K562 (cell line): ENCODE data around the gene LDLRAD3. TPM values are rescaled to one million over a fixed set of nuclear protein-coding genes. Genes with fewer than 3 reads are reported as not detected.

ENCODE experiments used
- ATAC-seq: fragments of 200-7000 bp; cut with Tn5 transposase; 3 replicates; pipeline ENCODE4 v1.9.1; 2020; ENCODE audit warnings: moderate library complexity
- BruUV-seq: library from RNA; stranded (reverse); fragments of 400-500 nt; replicated peaks from 2 replicates; lab custom pipeline; 2021; lab: Mats Ljungman, UMichigan
- CTCF ChIA-PET: fragments of 300-600 bp; formaldehyde crosslinking; extraction: SDS; loops from one replicate; lab custom pipeline; 2021; ENCODE audit warnings: low intra/inter-chr PET ratio; lab: Yijun Ruan, JAX
- POLR2A ChIA-PET: fragments of 300-600, 350-650 bp; sonication (Branson Sonifier 250); formaldehyde crosslinking; extraction: SDS; loops from one replicate; lab custom pipeline; 2021; ENCODE audit warnings: antibody characterized with exemption, inconsistent platforms; lab: Yijun Ruan, JAX
- DNase-seq, 4 experiments: peaks; one replicate each; pipeline versions ENCODE4 v3.0.0 to v3.0.0-alpha.2; 2011 to 2018; ENCODE audit warnings: low spot score in 3 of 4, mixed read lengths in 3 of 4; ENCODE audit errors: extremely low read depth in 1 of 4
- FAIRE-seq: peaks from 2 replicates; lab custom pipeline; 2011; peaks lifted over from hg19 to GRCh38; lab: Jason Lieb, UNC
- H2AFZ ChIP-seq: 2 replicates; pipeline ENCODE4 v1.6.0; 2011; ENCODE audit warnings: low read depth, low read length, control low read depth, inconsistent platforms
- H3K27ac ChIP-seq: fragments of 200-600 bp; 3 replicates; pipeline ENCODE4 v1.8.0; 2011; ENCODE audit warnings: low read depth, mild to moderate bottlenecking, control low read depth, inconsistent platforms, low read length, moderate library complexity, mixed read lengths; ENCODE audit errors: extremely low read depth
- H3K27me3 ChIP-seq, 2 experiments: fragments of 300-600 bp in 1 of 2; 2 replicates in 1 of 2; 3 replicates in 1 of 2; pipeline versions ENCODE4 v1.6.0 to v1.8.0; 2011; ENCODE audit warnings: inconsistent platforms in 2 of 2, low read length in 2 of 2, mild to moderate bottlenecking in 1 of 2, mixed read lengths in 1 of 2, moderate library complexity in 1 of 2; ENCODE audit not compliant: control insufficient read depth in 2 of 2, insufficient read depth in 2 of 2
- H3K36me3 ChIP-seq: fragments of 300-600 bp; 3 replicates; pipeline ENCODE4 v1.8.0; 2011; ENCODE audit warnings: mild to moderate bottlenecking, low read length, inconsistent platforms; ENCODE audit not compliant: control insufficient read depth, insufficient read depth
- H3K4me1 ChIP-seq, 2 experiments: fragments of 200-600 bp in 1 of 2; replicated peaks in 1 of 2; 2 replicates in 1 of 2; 3 replicates in 1 of 2; pipeline versions ENCODE4 v1.5.1 to v1.8.0; 2011; ENCODE audit warnings: inconsistent platforms in 2 of 2, low read length in 2 of 2, mild to moderate bottlenecking in 1 of 2, mixed read lengths in 1 of 2, moderate library complexity in 1 of 2; ENCODE audit not compliant: control insufficient read depth in 2 of 2, insufficient read depth in 2 of 2
- H3K4me2 ChIP-seq: 2 replicates; pipeline ENCODE4 v1.6.1; 2011; ENCODE audit warnings: low read length, control low read depth, inconsistent platforms, mixed read lengths; ENCODE audit not compliant: insufficient read depth
- H3K4me3 ChIP-seq: fragments of 200-600 bp; sonication (generic), shearing (Covaris generic); 2 replicates; pipeline ENCODE4 v1.5.1; 2016; ENCODE audit warnings: control low read depth, inconsistent platforms
- H3K79me2 ChIP-seq: fragments of 200-600 bp; 3 replicates; pipeline ENCODE4 v1.8.0; 2011; ENCODE audit warnings: low read length, inconsistent platforms; ENCODE audit not compliant: control insufficient read depth, insufficient read depth
- H3K9ac ChIP-seq, 2 experiments: 2 replicates each; pipeline versions ENCODE4 v1.6.0 to v1.6.1; 2011; ENCODE audit warnings: low read depth in 2 of 2, low read length in 2 of 2, control low read depth in 1 of 2, inconsistent platforms in 1 of 2, mild to moderate bottlenecking in 1 of 2, mixed read lengths in 1 of 2; ENCODE audit not compliant: insufficient read depth in 1 of 2
- H3K9me1 ChIP-seq: one replicate; pipeline ENCODE4 v1.6.0; 2011; ENCODE audit warnings: inconsistent platforms, mild to moderate bottlenecking, low read length, moderate library complexity; ENCODE audit not compliant: control insufficient read depth, insufficient read depth
- H3K9me3 ChIP-seq: replicated peaks from 2 replicates; pipeline ENCODE4 v1.5.1; 2011; ENCODE audit warnings: low read depth, low read length, inconsistent platforms; ENCODE audit not compliant: control insufficient read depth, insufficient read depth
- H4K20me1 ChIP-seq: replicated peaks from 2 replicates; pipeline ENCODE4 v1.6.1; 2011; ENCODE audit warnings: low read length, inconsistent platforms, mixed read lengths; ENCODE audit not compliant: control insufficient read depth, insufficient read depth
- BCOR ChIP-seq: fragments of 450-650 bp; IDR thresholded peaks from 2 replicates; pipeline ENCODE4 v1.6.1; 2016
- KLF10 ChIP-seq: fragments of 250-450 bp; sonication (Bioruptor Pico); IDR thresholded peaks from 2 replicates; pipeline ENCODE4 v1.6.1; 2021; ENCODE audit warnings: matching md5 sums
- TAL1 ChIP-seq: fragments of 450-650 bp; IDR thresholded peaks from 2 replicates; pipeline ENCODE4 v1.6.1; 2016; ENCODE audit warnings: mild to moderate bottlenecking
- WGBS: fragments of 100-300 bp; shearing (Covaris generic); methylation state at CpG from one replicate; pipeline ENCODE4 v1.1.6; 2016; ENCODE audit warnings: low coverage, mixed read lengths; ENCODE audit not compliant: insufficient coverage; ENCODE audit errors: missing lambda C conversion rate; 5-methylcytosine and 5-hydroxymethylcytosine counted together
- in situ Hi-C: fragments of 300-500 bp; cut with MboI; formaldehyde crosslinking; loops from 4 replicates; pipeline ENCODE4 v1.15.0; 2018; ENCODE audit warnings: inconsistent platforms, mixed read lengths
- intact Hi-C: fragments of 100-400 bp; cut with micrococcal nuclease; formaldehyde crosslinking; loops from 2 replicates; pipeline ENCODE4 v1.14.2; 2022
- polyA plus RNA-seq, 8 experiments: library from polyadenylated mRNA; depleted of rRNA in 4 of 8; stranded (reverse) in 5 of 8; unstranded in 3 of 8; fragments of >200 nt; fragmentation: Nextera tagmentation in 2 of 8; fragmentation: Illumina TruSeq in 1 of 8; extraction: Ambion mirVana in 2 of 8; extraction: Trizol in 1 of 8; gene quantifications; 2 replicates each; pipeline versions ENCODE4 v1.2.1 to v1.2.3, GENCODE V29; 2011 to 2014; ENCODE audit warnings: inconsistent platforms in 1 of 8, missing spikeins in 1 of 8
- total RNA-seq, 7 experiments: library from RNA; depleted of rRNA in 6 of 7; stranded (reverse); fragments of >200 nt in 6 of 7; fragmentation: Illumina TruSeq in 2 of 7; extraction: Trizol in 2 of 7; gene quantifications; 2 replicates each; pipeline versions ENCODE4 v1.2.1 to v1.2.3, GENCODE V29; 2011 to 2021; ENCODE audit warnings: low replicate concordance in 1 of 7
- TF ChIP-seq, protein P1 (sequence below), 2 experiments: fragments of 450-650 bp in 1 of 2; sonication (generic) in 1 of 2; formaldehyde crosslinking in 1 of 2; IDR thresholded peaks; 2 replicates each; pipeline versions ENCODE4 v1.7.1 to v1.9.0; 2016 to 2022; ENCODE audit warnings: inconsistent platforms in 1 of 2, mild to moderate bottlenecking in 1 of 2, missing genetic modification reagents in 1 of 2

The LDLRAD3 gene
- total and polyA plus RNA-seq, 9 of the 15 experiments (the other 6 are each of a cell fraction or from before 2014, with no cell fraction given), result 0.73 to 7.2 (median 3.5) TPM

- H3K4me1 ChIP-seq, result peaks cover 5 to 16% of the 10 kb centered on the region in 2 experiments; a peak in 4 of 5 replicates
- BruUV-seq, result no TSS peak
- FAIRE-seq (no peak), ATAC-seq (no peak), DNase-seq (no peak)
- H3K9me3 ChIP-seq, result no peaks in the 10 kb centered on the region
- H4K20me1 ChIP-seq, result peaks cover 9% of the 10 kb centered on the region; the same call in 1 of the 2 replicates
- peak overlapping the region; percentile 83 for H2AFZ ChIP-seq
- peak overlapping the region; percentile 33 to 91 for H3K9ac ChIP-seq
- H3K4me3 ChIP-seq, result peak overlapping the region; percentile 49
- WGBS, result 34% methylated on average over 27 of the region's 32 CpGs
- no peaks in the 10 kb centered on the region for H3K9me1 ChIP-seq
- H3K79me2 ChIP-seq, result 0 out of 3 replicates have a peak, but pooled peaks cover 3% of the 10 kb centered on the region
- peaks cover 14 to 22% of the 10 kb centered on the region in 2 experiments; a peak in 4 of 5 replicates for H3K27me3 ChIP-seq
- intact Hi-C loops, result loop anchor here (10.0 kb wide), 1 partner anchor 190 kb away; no protein-coding TSS in a partner anchor
- no peak overlapping the region for H3K27ac ChIP-seq
- H3K4me2 ChIP-seq, result peak overlapping the region; percentile 85
- in situ Hi-C loops, result no loop called here
- TF ChIP-seq TAL1 (no peak), KLF10 (CRISPR knock-in tag) (no peak), BCOR (peak; percentile 85)
- TF ChIP-seq, protein P1, sequence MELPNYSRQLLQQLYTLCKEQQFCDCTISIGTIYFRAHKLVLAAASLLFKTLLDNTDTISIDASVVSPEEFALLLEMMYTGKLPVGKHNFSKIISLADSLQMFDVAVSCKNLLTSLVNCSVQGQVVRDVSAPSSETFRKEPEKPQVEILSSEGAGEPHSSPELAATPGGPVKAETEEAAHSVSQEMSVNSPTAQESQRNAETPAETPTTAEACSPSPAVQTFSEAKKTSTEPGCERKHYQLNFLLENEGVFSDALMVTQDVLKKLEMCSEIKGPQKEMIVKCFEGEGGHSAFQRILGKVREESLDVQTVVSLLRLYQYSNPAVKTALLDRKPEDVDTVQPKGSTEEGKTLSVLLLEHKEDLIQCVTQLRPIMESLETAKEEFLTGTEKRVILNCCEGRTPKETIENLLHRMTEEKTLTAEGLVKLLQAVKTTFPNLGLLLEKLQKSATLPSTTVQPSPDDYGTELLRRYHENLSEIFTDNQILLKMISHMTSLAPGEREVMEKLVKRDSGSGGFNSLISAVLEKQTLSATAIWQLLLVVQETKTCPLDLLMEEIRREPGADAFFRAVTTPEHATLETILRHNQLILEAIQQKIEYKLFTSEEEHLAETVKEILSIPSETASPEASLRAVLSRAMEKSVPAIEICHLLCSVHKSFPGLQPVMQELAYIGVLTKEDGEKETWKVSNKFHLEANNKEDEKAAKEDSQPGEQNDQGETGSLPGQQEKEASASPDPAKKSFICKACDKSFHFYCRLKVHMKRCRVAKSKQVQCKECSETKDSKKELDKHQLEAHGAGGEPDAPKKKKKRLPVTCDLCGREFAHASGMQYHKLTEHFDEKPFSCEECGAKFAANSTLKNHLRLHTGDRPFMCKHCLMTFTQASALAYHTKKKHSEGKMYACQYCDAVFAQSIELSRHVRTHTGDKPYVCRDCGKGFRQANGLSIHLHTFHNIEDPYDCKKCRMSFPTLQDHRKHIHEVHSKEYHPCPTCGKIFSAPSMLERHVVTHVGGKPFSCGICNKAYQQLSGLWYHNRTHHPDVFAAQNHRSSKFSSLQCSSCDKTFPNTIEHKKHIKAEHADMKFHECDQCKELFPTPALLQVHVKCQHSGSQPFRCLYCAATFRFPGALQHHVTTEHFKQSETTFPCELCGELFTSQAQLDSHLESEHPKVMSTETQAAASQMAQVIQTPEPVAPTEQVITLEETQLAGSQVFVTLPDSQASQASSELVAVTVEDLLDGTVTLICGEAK (IDR thresholded peaks at IDR 0.05), result 0 out of 2 replicates have a peak, but pooled peaks have one; percentile 19
- TF ChIP-seq, protein P1 (CRISPR knock-in tag; IDR thresholded peaks at IDR 0.05), result no peak
- no peaks in the 10 kb centered on the region for H3K36me3 ChIP-seq
- POLR2A ChIA-PET, result interaction anchor here (0.5 to 1.6 kb wide), 5 partner anchors 9 to 354 kb away, joined by 3 to 4 read pairs (median 3); no protein-coding TSS in a partner anchor
- CTCF ChIA-PET, result no interaction called here
Observed at GRCh38 chr11:35944503-35945136, 758 bp downstream of the LDLRAD3 start.
